Hepatocyte (in vitro differentiated cells): ENCODE results near the gene CAP2. TPM values are rescaled to one million over a fixed set of nuclear protein-coding genes. Genes with fewer than 3 reads are reported as not detected.
A peak's percentile ranks its signal among the peaks of the same experiment; 100 is the strongest.
"Not testable (repeated sequence)": the region's sequence is repeated elsewhere in the genome, so short reads cannot be mapped to it uniquely, and the experiment has no call there.

ENCODE experiments used
- DNase-seq: peaks from one replicate; pipeline ENCODE4 v3.0.0-alpha.2; 2016; ENCODE audit warnings: low spot score
- H2AFZ ChIP-seq: fragments of 200-600 bp; sonication (generic); 2 replicates; pipeline ENCODE4 v1.6.0; 2016; ENCODE audit warnings: antibody characterized with exemption, mild to moderate bottlenecking
- H3K27ac ChIP-seq: fragments of 200-600 bp; sonication (generic); 2 replicates; pipeline ENCODE4 v1.5.1; 2016; ENCODE audit warnings: mild to moderate bottlenecking
- H3K27me3 ChIP-seq: fragments of 200-600 bp; sonication (generic); 2 replicates; pipeline ENCODE4 v1.6.1; 2016
- H3K36me3 ChIP-seq: fragments of 200-600 bp; sonication (generic); replicated peaks from 2 replicates; pipeline ENCODE4 v1.5.1; 2016; ENCODE audit warnings: low read depth; ENCODE audit not compliant: insufficient read depth
- H3K4me1 ChIP-seq: fragments of 200-600 bp; sonication (generic); 2 replicates; pipeline ENCODE4 v1.5.1; 2016; ENCODE audit warnings: mild to moderate bottlenecking, moderate library complexity; ENCODE audit not compliant: insufficient read depth
- H3K4me2 ChIP-seq: fragments of 200-600 bp; sonication (generic); 2 replicates; pipeline ENCODE4 v1.6.0; 2016
- H3K4me3 ChIP-seq: fragments of 200-600 bp; sonication (generic); 2 replicates; pipeline ENCODE4 v1.5.1; 2016; ENCODE audit warnings: mild to moderate bottlenecking
- H3K79me2 ChIP-seq: fragments of 200-600 bp; sonication (generic); 2 replicates; pipeline ENCODE4 v1.6.0; 2017; ENCODE audit warnings: mild to moderate bottlenecking
- H3K9me2 ChIP-seq: fragments of 200-600 bp; sonication (generic); replicated peaks from 2 replicates; pipeline ENCODE4 v1.6.0; 2017; ENCODE audit warnings: mild to moderate bottlenecking; ENCODE audit not compliant: insufficient read depth
- H3K9me3 ChIP-seq: fragments of 200-600 bp; sonication (generic); 2 replicates; pipeline ENCODE4 v1.5.1; 2016; ENCODE audit warnings: low read depth, mild to moderate bottlenecking
- H4K20me1 ChIP-seq: fragments of 200-600 bp; sonication (generic); 2 replicates; pipeline ENCODE4 v1.6.0; 2016; ENCODE audit warnings: mild to moderate bottlenecking; ENCODE audit not compliant: insufficient read depth, poor library complexity, severe bottlenecking
- EZH2 ChIP-seq: fragments of 200-600 bp; sonication (generic); IDR thresholded peaks from 2 replicates; pipeline ENCODE4 v1.6.1; 2016; ENCODE audit warnings: antibody characterized with exemption, mild to moderate bottlenecking, borderline replicate concordance
- EZH2phosphoT487 ChIP-seq: fragments of 200-600 bp; sonication (generic); IDR thresholded peaks from one replicate; pipeline ENCODE4 v1.6.1; 2018; ENCODE audit warnings: antibody characterized with exemption, mild to moderate bottlenecking, low read depth, moderate library complexity; ENCODE audit not compliant: unreplicated experiment, severe bottlenecking
- WGBS: methylation state at CpG from one replicate; pipeline ENCODE4 v1.1.6; 2016; ENCODE audit warnings: low lambda C conversion rate; ENCODE audit errors: missing lambda C conversion rate; 5-methylcytosine and 5-hydroxymethylcytosine counted together
- polyA plus RNA-seq: library from polyadenylated mRNA; unstranded; fragments of >200 nt; fragmentation: Nextera tagmentation; extraction: Ambion mirVana; gene quantifications from 2 replicates; pipeline ENCODE4 v1.2.1, GENCODE V29; 2016
- total RNA-seq: library from RNA; depleted of rRNA; stranded (reverse); fragments of >200 nt; gene quantifications from 2 replicates; pipeline ENCODE4 v1.2.3, GENCODE V29; 2014
- TF ChIP-seq, protein P1 (sequence below): fragments of 200-600 bp; sonication (generic); IDR thresholded peaks from 2 replicates; pipeline ENCODE4 v1.5.1; 2016; ENCODE audit warnings: antibody characterized with exemption, mild to moderate bottlenecking; ENCODE audit not compliant: poor library complexity

The CAP2 gene
- total and polyA plus RNA-seq, 2 experiments from 2014 or later: 6.5 to 8.7 TPM

- Histone ChIP-seq H3K4me1 (no peaks in the 10 kb centered on the region), H3K9me3 (no peaks in the 10 kb centered on the region), H3K4me2 (no peak overlapping the region), H3K9me2 (no peaks in the 10 kb centered on the region), H2AFZ (no peak overlapping the region), H3K4me3 (no peak overlapping the region), H3K27ac (no peak overlapping the region), H4K20me1 (no peaks in the 10 kb centered on the region), H3K79me2 (no peaks in the 10 kb centered on the region), H3K27me3 (no peaks in the 10 kb centered on the region), H3K36me3 (no peaks in the 10 kb centered on the region)
- DNase-seq: peak; percentile 20
- 88% methylated on average over 7 of the region's 7 CpGs for WGBS
- no peak for TF ChIP-seq EZH2phosphoT487
- no peak for TF ChIP-seq EZH2
- TF ChIP-seq, protein P1, sequence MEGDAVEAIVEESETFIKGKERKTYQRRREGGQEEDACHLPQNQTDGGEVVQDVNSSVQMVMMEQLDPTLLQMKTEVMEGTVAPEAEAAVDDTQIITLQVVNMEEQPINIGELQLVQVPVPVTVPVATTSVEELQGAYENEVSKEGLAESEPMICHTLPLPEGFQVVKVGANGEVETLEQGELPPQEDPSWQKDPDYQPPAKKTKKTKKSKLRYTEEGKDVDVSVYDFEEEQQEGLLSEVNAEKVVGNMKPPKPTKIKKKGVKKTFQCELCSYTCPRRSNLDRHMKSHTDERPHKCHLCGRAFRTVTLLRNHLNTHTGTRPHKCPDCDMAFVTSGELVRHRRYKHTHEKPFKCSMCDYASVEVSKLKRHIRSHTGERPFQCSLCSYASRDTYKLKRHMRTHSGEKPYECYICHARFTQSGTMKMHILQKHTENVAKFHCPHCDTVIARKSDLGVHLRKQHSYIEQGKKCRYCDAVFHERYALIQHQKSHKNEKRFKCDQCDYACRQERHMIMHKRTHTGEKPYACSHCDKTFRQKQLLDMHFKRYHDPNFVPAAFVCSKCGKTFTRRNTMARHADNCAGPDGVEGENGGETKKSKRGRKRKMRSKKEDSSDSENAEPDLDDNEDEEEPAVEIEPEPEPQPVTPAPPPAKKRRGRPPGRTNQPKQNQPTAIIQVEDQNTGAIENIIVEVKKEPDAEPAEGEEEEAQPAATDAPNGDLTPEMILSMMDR: no peak
Measured at GRCh38 chr6:17585766-17586490, 192.5 kb downstream of the CAP2 start.

- not testable (repeated sequence) for H3K36me3 ChIP-seq, H3K27me3 ChIP-seq, H3K9me2 ChIP-seq, H3K79me2 ChIP-seq, H3K9me3 ChIP-seq, H2AFZ ChIP-seq, H3K4me1 ChIP-seq, DNase-seq, H3K4me2 ChIP-seq, H3K4me3 ChIP-seq, H4K20me1 ChIP-seq, H3K27ac ChIP-seq
- WGBS: 96% methylated on average over 12 of the region's 13 CpGs
Measured at GRCh38 chr6:17586623-17587022, 193.2 kb downstream of the CAP2 start.

GRCh38 chr6:17588011-17588410, 194.6 kb downstream of the CAP2 start:
- H3K36me3 ChIP-seq: no peaks in the 10 kb centered on the region
- H3K9me3 ChIP-seq: no peaks in the 10 kb centered on the region

GRCh38 chr6:17589406-17590096, 196.2 kb downstream of the CAP2 start:
- no peaks in the 10 kb centered on the region for H3K9me2 ChIP-seq
- no peak overlapping the region for H3K4me3 ChIP-seq
- H3K4me2 ChIP-seq: no peak overlapping the region
- H3K4me1 ChIP-seq: no peaks in the 10 kb centered on the region
- no peaks in the 10 kb centered on the region for H4K20me1 ChIP-seq
- TF ChIP-seq EZH2phosphoT487 (no peak), EZH2 (no peak)
- TF ChIP-seq, protein P1: peak; percentile 11
- H3K9me3 ChIP-seq: no peaks in the 10 kb centered on the region
- no peaks in the 10 kb centered on the region for H3K36me3 ChIP-seq
- no peaks in the 10 kb centered on the region for H3K27me3 ChIP-seq
- peak; percentile 64 for DNase-seq
- 63% methylated on average over 5 of the region's 5 CpGs for WGBS
- peak overlapping the region; percentile 56 for H3K27ac ChIP-seq
- H2AFZ ChIP-seq: no peak overlapping the region
- H3K79me2 ChIP-seq: no peaks in the 10 kb centered on the region

More at GRCh38 chr6:17588011-17588410, 194.6 kb downstream of the CAP2 start:
- no peaks in the 10 kb centered on the region for H3K27me3 ChIP-seq
- no peak overlapping the region for H3K4me2 ChIP-seq
- DNase-seq: peak; percentile 38
- H2AFZ ChIP-seq: no peak overlapping the region
- no peaks in the 10 kb centered on the region for H3K79me2 ChIP-seq
- WGBS: 64% methylated on average over 6 of the region's 6 CpGs
- H4K20me1 ChIP-seq: no peaks in the 10 kb centered on the region
- H3K4me3 ChIP-seq: no peak overlapping the region
- TF ChIP-seq EZH2: no peak
- TF ChIP-seq, protein P1: no peak
- no peak for TF ChIP-seq EZH2phosphoT487
- H3K4me1 ChIP-seq: no peaks in the 10 kb centered on the region
- H3K27ac ChIP-seq: peak overlapping the region; percentile 74
- H3K9me2 ChIP-seq: no peaks in the 10 kb centered on the region
